Upper lobe of left lung (tissue), 4 donors: ENCODE data around the gene RNF13.

Source experiments
- CTCF ChIP-seq, 6 experiments: fragments of 450-650 bp in 4 of 6; fragments of 200-600 bp in 2 of 6; sonication (generic) in 2 of 6; IDR thresholded peaks; one replicate each; pipeline ENCODE4 v1.5.1; 2016 to 2019; ENCODE audit warnings: antibody characterized with exemption in 6 of 6
- EP300 ChIP-seq, 4 donors: sonication (generic); formaldehyde crosslinking; IDR thresholded peaks; one replicate each; pipeline ENCODE4 v1.5.1; 2017; ENCODE audit warnings: antibody characterized with exemption in 4 of 4, control low read depth in 2 of 4

- no peak for TF ChIP-seq CTCF (IDR thresholded peaks at IDR 0.05)
- TF ChIP-seq EP300 (IDR thresholded peaks at IDR 0.05), result no peak
Measured at GRCh38 chr3:149999421-149999820, 186.4 kb downstream of the RNF13 start.
